ENCODE measurements around the gene SLC26A11.

- TF ChIP-seq CTCF (IDR thresholded peaks at IDR 0.05) (peak in 1 of 5 experiments; percentile 11), POLR2A (IDR thresholded peaks at IDR 0.05) (peak; percentile 57), EP300 (IDR thresholded peaks at IDR 0.05; ENCODE audit: low read depth) (no peak)
Observed at GRCh38 chr17:80263253-80264204, 43.3 kb downstream of the SLC26A11 start.

Measured in transverse colon (tissue), 3 donors.